Measurements from ENCODE around the gene ATRIP. TPM values are rescaled to one million over a fixed set of nuclear protein-coding genes. Genes with fewer than 3 reads are reported as not detected.

ATRIP gene
- total and polyA plus RNA-seq, 2 donors = 6.2 to 8.4 TPM

GRCh38 chr3:48409291-48410201 lies 37.0 kb upstream of the ATRIP start:
- WGBS = 98% methylated on average over 31 of the region's 31 CpGs
- DNase-seq (ENCODE audit: low read depth in 6 of 9, low spot score in 9 of 9) = no peak
- Histone ChIP-seq H3K36me3 (ENCODE audit: control insufficient read depth in 2 of 2, insufficient read depth in 2 of 2, low read length in 1 of 2) (peaks cover 0 to 49% of the 10 kb centered on the region in 2 donors), H3K27me3 (ENCODE audit: control insufficient read depth in 2 of 2, insufficient read depth in 1 of 2, low read length in 1 of 2) (no peaks in the 10 kb centered on the region), H3K4me1 (ENCODE audit: control insufficient read depth in 2 of 2, insufficient read depth in 2 of 2, low read length in 2 of 2) (no peaks in the 10 kb centered on the region), H3K4me3 (ENCODE audit: low read length in 2 of 2) (no peak overlapping the region), H3K27ac (ENCODE audit: low read depth in 1 of 2, low read length in 1 of 2) (no peak overlapping the region), H3K9me3 (ENCODE audit: control insufficient read depth in 2 of 2, insufficient read depth in 1 of 2, low read length in 1 of 2) (no peaks in the 10 kb centered on the region)

- Histone ChIP-seq H3K27ac (ENCODE audit: low read depth in 1 of 2, low read length in 1 of 2) (no peak overlapping the region), H3K27me3 (ENCODE audit: control insufficient read depth in 2 of 2, insufficient read depth in 1 of 2, low read length in 1 of 2) (no peaks in the 10 kb centered on the region), H3K4me3 (ENCODE audit: low read length in 2 of 2) (no peak overlapping the region), H3K36me3 (ENCODE audit: control insufficient read depth in 2 of 2, insufficient read depth in 2 of 2, low read length in 1 of 2) (peaks cover 0 to 51% of the 10 kb centered on the region in 2 donors), H3K4me1 (ENCODE audit: control insufficient read depth in 2 of 2, insufficient read depth in 2 of 2, low read length in 2 of 2) (no peaks in the 10 kb centered on the region), H3K9me3 (ENCODE audit: control insufficient read depth in 2 of 2, insufficient read depth in 1 of 2, low read length in 1 of 2) (no peaks in the 10 kb centered on the region)
- WGBS = 97% methylated on average over 16 of the region's 16 CpGs
- no peak for DNase-seq (ENCODE audit: low read depth in 6 of 9, low spot score in 9 of 9)
Measured at GRCh38 chr3:48410205-48411040, 36.1 kb upstream of the ATRIP start.

- Histone ChIP-seq H3K36me3 (ENCODE audit: control insufficient read depth in 2 of 2, insufficient read depth in 2 of 2, low read length in 1 of 2) (peaks cover 0 to 51% of the 10 kb centered on the region in 2 donors), H3K4me1 (ENCODE audit: control insufficient read depth in 2 of 2, insufficient read depth in 2 of 2, low read length in 2 of 2) (no peaks in the 10 kb centered on the region), H3K27ac (ENCODE audit: low read depth in 1 of 2, low read length in 1 of 2) (no peak overlapping the region), H3K4me3 (ENCODE audit: low read length in 2 of 2) (no peak overlapping the region), H3K9me3 (ENCODE audit: control insufficient read depth in 2 of 2, insufficient read depth in 1 of 2, low read length in 1 of 2) (no peaks in the 10 kb centered on the region), H3K27me3 (ENCODE audit: control insufficient read depth in 2 of 2, insufficient read depth in 1 of 2, low read length in 1 of 2) (no peaks in the 10 kb centered on the region)
- no peak for DNase-seq (ENCODE audit: low read depth in 6 of 9, low spot score in 9 of 9)
- 97% methylated on average over 9 of the region's 9 CpGs for WGBS
Measured at GRCh38 chr3:48411041-48411588, 35.4 kb upstream of the ATRIP start.

GRCh38 chr3:48411606-48412374 lies 34.7 kb upstream of the ATRIP start:
- Histone ChIP-seq H3K4me1 (ENCODE audit: control insufficient read depth in 2 of 2, insufficient read depth in 2 of 2, low read length in 2 of 2) (no peaks in the 10 kb centered on the region), H3K9me3 (ENCODE audit: control insufficient read depth in 2 of 2, insufficient read depth in 1 of 2, low read length in 1 of 2) (no peaks in the 10 kb centered on the region), H3K36me3 (ENCODE audit: control insufficient read depth in 2 of 2, insufficient read depth in 2 of 2, low read length in 1 of 2) (peaks cover 0 to 51% of the 10 kb centered on the region in 2 donors), H3K27me3 (ENCODE audit: control insufficient read depth in 2 of 2, insufficient read depth in 1 of 2, low read length in 1 of 2) (no peaks in the 10 kb centered on the region), H3K27ac (ENCODE audit: low read depth in 1 of 2, low read length in 1 of 2) (no peak overlapping the region), H3K4me3 (ENCODE audit: low read length in 2 of 2) (no peak overlapping the region)
- 96% methylated on average over 11 of the region's 11 CpGs for WGBS
- DNase-seq (ENCODE audit: low read depth in 6 of 9, low spot score in 9 of 9) = no peak

GRCh38 chr3:48412375-48413001 lies 34.0 kb upstream of the ATRIP start:
- Histone ChIP-seq H3K27me3 (ENCODE audit: control insufficient read depth in 2 of 2, insufficient read depth in 1 of 2, low read length in 1 of 2) (no peaks in the 10 kb centered on the region), H3K4me3 (ENCODE audit: low read length in 2 of 2) (no peak overlapping the region), H3K4me1 (ENCODE audit: control insufficient read depth in 2 of 2, insufficient read depth in 2 of 2, low read length in 2 of 2) (no peaks in the 10 kb centered on the region), H3K36me3 (ENCODE audit: control insufficient read depth in 2 of 2, insufficient read depth in 2 of 2, low read length in 1 of 2) (peaks cover 0 to 47% of the 10 kb centered on the region in 2 donors), H3K9me3 (ENCODE audit: control insufficient read depth in 2 of 2, insufficient read depth in 1 of 2, low read length in 1 of 2) (no peaks in the 10 kb centered on the region), H3K27ac (ENCODE audit: low read depth in 1 of 2, low read length in 1 of 2) (no peak overlapping the region)
- DNase-seq (ENCODE audit: low read depth in 6 of 9, low spot score in 9 of 9) = no peak
- 97% methylated on average over 19 of the region's 19 CpGs for WGBS

- no peak overlapping the region for H3K4me3 ChIP-seq (ENCODE audit: low read length in 2 of 2)
- H3K36me3 ChIP-seq (ENCODE audit: control insufficient read depth in 2 of 2, insufficient read depth in 2 of 2, low read length in 1 of 2) = peaks cover 0 to 47% of the 10 kb centered on the region in 2 donors
- no peaks in the 10 kb centered on the region for H3K4me1 ChIP-seq (ENCODE audit: control insufficient read depth in 2 of 2, insufficient read depth in 2 of 2, low read length in 2 of 2)
- 96% methylated on average over 8 of the region's 8 CpGs for WGBS
- no peaks in the 10 kb centered on the region for H3K9me3 ChIP-seq (ENCODE audit: control insufficient read depth in 2 of 2, insufficient read depth in 1 of 2, low read length in 1 of 2)
- H3K27me3 ChIP-seq (ENCODE audit: control insufficient read depth in 2 of 2, insufficient read depth in 1 of 2, low read length in 1 of 2) = no peaks in the 10 kb centered on the region
- no peak for DNase-seq (ENCODE audit: low read depth in 6 of 9, low spot score in 9 of 9)
- H3K27ac ChIP-seq (ENCODE audit: low read depth in 1 of 2, low read length in 1 of 2) = no peak overlapping the region
Measured at GRCh38 chr3:48413086-48413485, 33.5 kb upstream of the ATRIP start.

- no peak overlapping the region for H3K27ac ChIP-seq (ENCODE audit: low read depth in 1 of 2, low read length in 1 of 2)
- no peak overlapping the region for H3K4me3 ChIP-seq (ENCODE audit: low read length in 2 of 2)
- no peaks in the 10 kb centered on the region for H3K9me3 ChIP-seq (ENCODE audit: control insufficient read depth in 2 of 2, insufficient read depth in 1 of 2, low read length in 1 of 2)
- H3K27me3 ChIP-seq (ENCODE audit: control insufficient read depth in 2 of 2, insufficient read depth in 1 of 2, low read length in 1 of 2) = no peaks in the 10 kb centered on the region
- no peaks in the 10 kb centered on the region for H3K4me1 ChIP-seq (ENCODE audit: control insufficient read depth in 2 of 2, insufficient read depth in 2 of 2, low read length in 2 of 2)
- WGBS = 93% methylated on average over 14 of the region's 14 CpGs
- peaks cover 0 to 44% of the 10 kb centered on the region in 2 donors for H3K36me3 ChIP-seq (ENCODE audit: control insufficient read depth in 2 of 2, insufficient read depth in 2 of 2, low read length in 1 of 2)
- no peak for DNase-seq (ENCODE audit: low read depth in 6 of 9, low spot score in 9 of 9)
Measured at GRCh38 chr3:48413611-48414010, 32.9 kb upstream of the ATRIP start.
